HTR-8/SVneo (cell line): Measurements from ENCODE around the gene LCMT2.
"Not testable (repeated sequence)": the region's sequence is repeated elsewhere in the genome, so short reads cannot be mapped to it uniquely, and the experiment has no call there.

Source experiments
- DNase-seq: peaks from one replicate; pipeline ENCODE4 v3.0.0; 2011; ENCODE audit warnings: low spot score, mixed read lengths; ENCODE audit not compliant: insufficient read length
- FAIRE-seq: peaks from 2 replicates; lab custom pipeline; 2011; peaks lifted over from hg19 to GRCh38; lab: Jason Lieb, UNC

The LCMT2 gene

DNA sequence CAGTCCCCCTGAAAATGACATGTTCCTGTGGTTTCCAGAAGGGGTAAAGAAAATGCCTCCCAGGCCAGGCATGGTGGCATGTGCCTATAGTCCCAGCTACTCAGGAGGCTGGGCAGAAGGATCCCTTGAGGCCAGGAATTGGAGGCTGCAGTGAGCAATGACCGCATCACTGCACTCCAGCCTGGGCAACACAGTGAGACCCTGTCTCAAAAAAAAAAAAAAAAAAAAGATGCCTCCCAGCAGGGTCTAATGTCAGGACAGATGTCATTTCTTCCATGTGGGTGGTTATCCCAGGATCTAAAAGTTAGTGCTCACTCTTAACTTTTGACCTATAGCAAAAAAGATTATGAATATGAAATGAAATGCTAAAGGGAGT lies 13.4 kb downstream of the LCMT2 start:
- FAIRE-seq: no peak
- no peak for DNase-seq

DNA sequence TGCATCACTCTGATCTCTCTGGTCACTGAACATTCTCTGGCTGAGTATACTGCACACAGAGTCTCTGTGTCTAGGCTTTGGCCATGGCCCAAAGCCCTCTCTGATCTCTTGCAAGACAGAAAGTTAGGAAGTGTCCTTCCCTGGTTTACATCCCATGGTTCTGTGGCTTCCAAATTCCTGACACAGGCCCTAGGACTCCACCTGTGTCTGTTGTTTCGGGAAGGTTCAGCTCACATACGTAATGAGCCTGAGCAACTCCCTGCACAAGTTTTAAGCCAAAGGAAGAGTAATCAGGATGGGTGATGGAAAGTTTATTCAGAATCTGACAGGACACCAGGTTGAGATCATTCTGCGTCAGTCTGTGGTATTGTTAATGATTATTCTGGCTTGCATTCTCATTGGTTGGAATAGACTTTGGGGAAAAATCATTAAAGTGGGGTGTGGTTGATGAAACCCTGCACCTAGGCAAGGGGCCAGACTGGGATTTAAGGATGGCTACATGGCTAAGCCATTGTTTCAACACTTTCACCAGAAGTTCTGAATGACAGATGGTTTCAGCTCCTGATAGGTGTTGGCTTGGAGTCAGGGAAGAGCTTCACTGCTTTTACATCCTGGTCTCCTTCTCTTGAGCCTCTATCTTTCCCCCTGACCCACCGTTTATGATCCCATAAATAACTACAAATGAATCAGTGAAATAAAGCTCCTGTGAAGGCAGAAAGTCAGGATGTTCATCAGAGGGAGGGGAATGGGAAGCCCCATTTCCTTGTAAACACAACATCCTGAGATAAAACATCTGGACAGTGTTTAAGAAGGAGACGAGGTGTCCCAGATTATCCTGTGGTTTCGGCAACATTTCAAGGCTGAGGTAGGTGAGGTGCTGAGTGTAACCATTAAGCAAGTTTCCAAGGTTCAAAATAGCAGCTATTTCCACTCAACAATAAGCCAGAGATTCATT lies 14.1 kb downstream of the LCMT2 start:
- DNase-seq (no peak), FAIRE-seq (no peak)

DNA sequence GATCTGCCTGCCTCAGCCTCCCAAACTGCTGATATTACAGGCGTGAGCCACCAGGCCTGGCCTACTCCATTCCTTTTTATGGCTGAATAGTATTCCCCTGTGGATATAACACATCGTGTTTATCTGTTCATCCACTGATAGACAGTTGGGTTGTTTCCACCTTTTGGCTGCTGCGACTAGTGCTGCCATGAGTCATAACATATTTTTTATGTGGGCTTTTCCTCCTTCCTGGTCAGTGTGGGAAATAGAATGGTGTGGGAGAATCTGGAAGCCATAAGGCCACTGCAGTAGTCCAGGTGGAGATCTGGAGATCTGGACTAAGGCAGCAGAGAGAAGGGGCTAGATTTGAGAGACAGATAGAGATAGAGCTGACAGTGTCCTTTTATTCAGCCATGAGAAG lies 16.2 kb downstream of the LCMT2 start:
- DNase-seq (no peak), FAIRE-seq (no peak)

DNA sequence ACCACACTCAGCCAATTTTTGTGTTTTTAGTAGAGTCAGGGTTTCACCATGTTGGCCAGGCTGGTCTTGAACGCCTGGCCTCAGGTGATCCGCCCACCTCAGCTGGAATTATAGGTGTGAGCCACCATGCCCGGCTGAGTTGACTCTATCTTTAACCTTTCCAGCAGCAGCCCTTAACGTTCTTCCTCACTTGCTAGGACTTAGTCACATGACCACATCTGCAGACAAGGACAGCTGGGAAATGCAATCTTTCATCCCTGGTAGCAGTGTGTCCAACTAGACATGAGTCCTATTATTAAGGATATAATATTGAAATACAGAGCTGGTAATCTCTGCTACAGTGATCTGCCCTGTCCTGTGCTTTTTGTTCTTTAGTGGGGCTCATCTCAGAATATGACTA lies 18.0 kb downstream of the LCMT2 start:
- DNase-seq (no peak), FAIRE-seq (no peak)

DNA sequence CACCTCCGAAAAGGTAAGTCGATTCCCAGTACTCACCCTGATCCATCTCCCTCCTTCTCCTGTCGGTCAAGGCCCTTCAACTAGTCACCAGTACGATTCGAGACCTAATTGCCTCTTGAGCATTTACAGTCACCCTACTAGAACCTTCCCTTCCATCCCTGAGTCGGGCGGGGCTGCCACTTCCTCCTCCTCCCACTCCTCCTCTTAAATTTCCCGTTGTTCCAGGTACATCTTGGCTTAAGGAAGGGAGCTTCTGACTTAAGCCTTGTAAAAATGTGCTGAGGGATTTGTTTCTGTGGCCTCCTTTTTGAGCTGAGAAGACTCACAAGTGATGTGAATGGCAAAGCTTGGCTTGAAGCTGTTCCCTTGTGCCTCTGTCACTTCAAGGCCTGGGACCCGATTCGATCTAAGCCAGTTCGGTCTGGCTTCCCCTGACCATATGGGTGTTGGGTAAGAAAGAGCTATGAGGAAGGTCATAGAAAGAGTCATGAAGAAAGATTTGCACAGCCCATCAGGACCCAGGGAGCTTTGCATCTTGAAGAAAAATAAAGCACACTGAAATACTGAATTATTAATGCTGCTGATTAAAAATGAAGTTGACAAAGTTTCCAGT lies 28.1 kb downstream of the LCMT2 start, which contains the start of gene TGM7:
Gene TGM7 (minus strand): TSS at position 51 of the 613 bp plus-strand sequence.
- DNase-seq: no peak
- FAIRE-seq: no peak

DNA sequence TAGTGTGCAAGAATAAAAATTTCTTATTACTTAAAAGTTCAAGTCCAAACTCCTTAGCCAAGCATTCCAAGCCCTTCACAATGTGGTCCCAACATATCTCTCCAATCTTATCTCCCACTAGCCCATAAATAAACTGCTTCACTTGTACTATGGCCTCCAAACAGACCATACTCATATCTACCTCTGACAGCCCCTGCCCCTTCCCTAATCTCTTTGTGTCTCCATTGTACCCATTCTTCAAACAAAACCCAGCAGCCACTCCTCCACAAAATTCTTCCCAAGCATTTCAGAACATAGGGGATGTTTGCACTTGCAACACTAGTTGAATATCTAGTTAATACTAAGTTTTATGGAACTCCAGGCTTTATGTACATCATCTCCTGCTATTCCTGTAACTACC lies 30.5 kb downstream of the LCMT2 start:
- DNase-seq (no peak), FAIRE-seq (no peak)

DNA sequence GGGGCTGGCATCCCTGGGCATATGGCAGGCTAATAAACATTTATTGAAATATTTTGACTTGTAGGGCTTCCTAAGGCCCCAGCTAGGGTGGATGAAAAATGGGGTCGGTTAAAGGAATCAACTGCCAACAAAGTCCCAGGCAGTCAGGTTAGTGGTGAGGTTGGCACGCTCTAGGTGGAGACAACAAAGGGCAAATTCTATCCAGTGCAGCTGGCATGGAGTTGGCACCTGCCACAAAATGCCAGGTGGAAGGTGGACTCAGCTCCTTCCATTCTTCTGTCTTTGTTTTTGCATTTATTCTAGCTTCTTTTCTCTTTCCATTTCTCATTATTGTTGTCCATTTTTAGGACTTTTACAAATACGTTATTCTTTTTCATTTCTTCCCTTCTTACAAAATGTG lies 31.0 kb downstream of the LCMT2 start:
- DNase-seq (no peak), FAIRE-seq (no peak)

DNA sequence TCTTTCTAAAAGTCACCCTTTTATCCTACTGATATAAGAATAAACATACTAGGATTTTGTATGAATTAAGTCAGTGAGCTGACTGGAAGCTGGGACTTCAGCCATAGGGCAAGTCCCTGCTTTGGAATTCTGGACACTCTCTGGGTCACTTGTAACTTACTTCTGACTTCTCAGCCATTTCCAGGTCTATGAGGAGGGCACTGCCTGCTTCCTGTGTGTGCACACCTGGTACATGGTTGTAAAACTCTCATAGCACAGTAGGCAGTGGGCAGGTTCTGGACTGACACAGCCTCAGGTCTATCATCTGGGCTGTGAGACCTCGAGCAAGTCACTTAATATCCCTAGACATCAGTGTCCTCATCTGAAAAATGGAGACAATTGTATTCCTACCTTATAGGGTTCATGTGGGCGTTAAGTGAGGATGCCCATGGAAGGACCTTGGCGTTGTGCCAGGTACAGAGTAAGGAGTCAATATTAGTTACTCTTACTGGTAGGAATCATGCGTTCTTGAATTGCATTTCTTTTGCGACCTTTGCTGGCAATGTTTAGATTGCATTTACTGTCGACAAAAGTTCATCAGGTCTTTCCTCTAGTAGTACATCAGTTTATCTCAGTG lies 36.2 kb downstream of the LCMT2 start:
- DNase-seq: no peak
- FAIRE-seq: no peak

DNA sequence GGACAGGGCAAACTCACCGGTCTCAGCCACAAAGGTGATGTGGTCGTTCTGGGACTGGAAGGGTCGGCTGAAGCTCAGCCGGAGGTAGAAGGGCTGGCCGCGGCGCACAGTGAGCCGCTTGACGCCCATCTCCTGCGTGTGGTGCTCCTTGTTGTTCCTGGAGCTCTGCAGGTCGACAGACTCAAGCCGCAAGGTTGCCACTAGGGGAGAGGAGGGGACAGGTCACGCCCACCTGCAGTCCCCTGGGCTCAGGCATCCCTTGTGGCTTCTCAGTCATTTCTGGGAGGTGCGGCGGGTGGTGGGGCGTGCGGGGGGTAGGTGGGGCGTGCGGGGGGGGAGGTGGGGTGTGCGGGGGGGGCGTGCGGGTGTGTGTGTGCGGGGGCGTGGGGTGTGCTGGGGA lies 36.9 kb downstream of the LCMT2 start:
- FAIRE-seq (no peak), DNase-seq (no peak)

DNA sequence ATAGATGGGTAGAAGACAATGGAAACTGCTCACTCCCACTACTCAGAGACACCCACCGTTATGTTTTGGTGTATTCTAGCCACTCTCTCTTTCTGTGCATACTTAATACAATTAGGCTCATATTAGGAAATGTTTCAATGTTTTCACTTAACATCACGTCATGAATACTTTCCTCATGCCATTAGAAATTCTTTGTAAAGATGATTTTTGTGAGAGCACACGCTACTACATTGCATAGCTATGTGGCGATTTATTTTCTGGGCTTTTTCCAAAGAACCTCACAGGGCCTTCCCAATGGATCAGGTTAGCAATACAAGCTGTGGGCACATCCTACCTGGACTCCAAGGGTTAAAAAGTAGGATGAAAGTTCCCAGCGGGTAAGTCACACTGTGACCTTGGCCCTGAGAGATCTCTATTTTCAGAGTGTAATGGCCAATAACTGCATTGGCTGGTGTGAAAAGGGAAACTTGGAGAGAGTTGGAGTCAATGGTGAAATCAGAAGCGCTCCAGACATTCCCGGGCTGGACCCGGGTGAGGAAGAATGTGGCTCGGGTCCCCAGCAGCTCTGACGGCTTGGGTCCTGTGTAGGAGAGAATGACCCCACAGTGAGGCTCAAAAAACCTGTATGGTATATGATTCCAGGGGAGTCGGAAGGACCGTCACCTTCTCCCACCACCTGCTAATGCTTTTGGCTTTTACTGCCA lies 37.8 kb downstream of the LCMT2 start:
- FAIRE-seq (no peak), DNase-seq (no peak)

DNA sequence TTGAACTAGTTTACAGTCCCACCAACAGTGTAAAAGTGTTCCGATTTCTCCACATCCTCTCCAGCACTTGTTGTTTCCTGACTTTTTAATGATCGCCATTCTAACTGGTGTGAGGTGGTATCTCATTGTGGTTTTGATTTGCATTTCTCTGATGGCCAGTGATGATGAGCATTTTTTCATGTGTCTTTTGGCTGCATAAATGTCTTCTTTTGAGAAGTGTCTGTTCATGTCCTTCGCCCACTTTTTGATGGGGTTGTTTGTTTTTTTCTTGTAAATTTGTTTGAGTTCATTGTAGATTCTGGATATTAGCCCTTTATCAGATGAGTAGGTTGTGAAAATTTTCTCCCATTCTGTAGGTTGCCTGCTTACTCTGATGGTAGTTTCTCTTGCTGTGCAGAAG lies 40.7 kb downstream of the LCMT2 start:
- not testable (repeated sequence) for FAIRE-seq, DNase-seq

DNA sequence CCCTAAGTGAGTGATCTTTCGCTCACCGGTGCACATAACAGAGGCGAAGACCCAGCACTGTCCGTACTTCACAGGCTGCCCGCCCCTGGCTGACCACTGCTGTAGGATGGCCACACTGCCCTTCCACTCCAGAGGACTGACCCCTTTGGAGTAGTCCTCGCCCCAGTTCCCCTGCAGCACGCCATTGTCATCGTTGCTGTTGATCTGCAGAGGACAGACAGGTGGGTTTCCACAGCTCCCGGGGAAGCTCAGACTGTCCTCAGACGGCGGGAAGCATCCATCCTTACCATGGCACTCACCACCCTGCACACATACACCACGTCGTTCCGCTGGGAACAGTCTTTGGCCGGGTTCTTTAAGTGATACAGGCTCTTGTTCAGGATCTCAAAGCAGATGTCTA lies 43.1 kb downstream of the LCMT2 start:
- DNase-seq: no peak
- no peak for FAIRE-seq

DNA sequence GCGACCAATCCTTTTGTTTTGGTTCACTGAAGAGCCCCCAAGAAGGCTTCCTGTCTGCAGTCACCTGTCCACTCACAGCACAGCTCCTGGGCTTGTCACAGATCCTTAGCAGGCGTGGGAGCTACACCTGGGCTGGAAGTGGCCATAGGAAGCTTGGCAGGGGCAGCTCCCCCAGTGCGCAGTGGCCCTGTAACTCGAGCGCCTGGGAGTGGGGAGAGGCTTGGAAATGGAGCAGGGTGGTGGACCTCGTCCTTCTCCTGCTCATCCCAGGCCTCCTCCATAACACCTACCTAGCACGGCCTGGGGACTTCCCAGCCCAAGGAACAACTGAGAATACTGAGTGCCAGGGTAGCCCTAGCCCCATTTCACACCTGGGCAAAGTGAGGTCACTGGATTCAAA lies 44.3 kb downstream of the LCMT2 start:
- DNase-seq (no peak), FAIRE-seq (no peak)

DNA sequence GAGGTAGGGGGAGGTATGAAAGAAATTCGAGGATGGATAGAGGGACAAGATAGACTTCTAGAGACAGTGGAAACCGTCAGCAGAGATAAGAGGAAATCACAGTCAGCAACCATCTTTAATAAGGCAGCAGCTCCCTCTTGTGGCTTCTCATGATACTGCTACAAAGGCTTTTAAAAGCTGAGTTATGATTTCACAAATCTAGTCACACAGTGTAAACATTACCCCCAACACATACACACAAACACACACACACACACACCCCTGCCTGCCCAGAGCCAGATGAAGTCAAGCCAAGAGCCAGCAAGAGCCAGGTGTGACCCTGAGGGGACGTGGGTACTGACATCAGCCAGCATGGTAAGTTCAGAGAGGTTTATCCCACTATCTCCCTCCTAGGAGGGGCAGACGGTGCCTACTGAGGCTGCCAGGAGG lies 44.8 kb downstream of the LCMT2 start:
- FAIRE-seq (no peak), DNase-seq (peak; percentile 81)

DNA sequence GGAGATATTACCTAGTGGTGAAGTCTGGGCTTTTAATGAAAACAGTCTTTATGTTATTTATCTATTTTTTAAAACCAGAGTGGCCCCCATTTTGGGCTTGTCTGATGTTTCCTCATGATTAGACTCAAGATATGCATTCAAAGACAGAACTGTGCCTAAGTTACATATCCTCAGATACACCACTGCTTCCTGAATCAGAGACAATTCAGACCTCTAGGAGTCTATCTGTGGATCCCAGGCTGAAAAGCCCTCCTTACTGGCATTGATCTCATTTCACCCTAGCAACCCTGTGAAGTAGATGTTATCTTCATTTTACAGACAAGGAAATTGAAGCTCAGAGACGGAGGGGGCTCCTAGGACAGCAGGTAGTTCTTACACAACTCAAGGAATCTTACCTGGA lies 46.8 kb downstream of the LCMT2 start:
- no peak for DNase-seq

DNA sequence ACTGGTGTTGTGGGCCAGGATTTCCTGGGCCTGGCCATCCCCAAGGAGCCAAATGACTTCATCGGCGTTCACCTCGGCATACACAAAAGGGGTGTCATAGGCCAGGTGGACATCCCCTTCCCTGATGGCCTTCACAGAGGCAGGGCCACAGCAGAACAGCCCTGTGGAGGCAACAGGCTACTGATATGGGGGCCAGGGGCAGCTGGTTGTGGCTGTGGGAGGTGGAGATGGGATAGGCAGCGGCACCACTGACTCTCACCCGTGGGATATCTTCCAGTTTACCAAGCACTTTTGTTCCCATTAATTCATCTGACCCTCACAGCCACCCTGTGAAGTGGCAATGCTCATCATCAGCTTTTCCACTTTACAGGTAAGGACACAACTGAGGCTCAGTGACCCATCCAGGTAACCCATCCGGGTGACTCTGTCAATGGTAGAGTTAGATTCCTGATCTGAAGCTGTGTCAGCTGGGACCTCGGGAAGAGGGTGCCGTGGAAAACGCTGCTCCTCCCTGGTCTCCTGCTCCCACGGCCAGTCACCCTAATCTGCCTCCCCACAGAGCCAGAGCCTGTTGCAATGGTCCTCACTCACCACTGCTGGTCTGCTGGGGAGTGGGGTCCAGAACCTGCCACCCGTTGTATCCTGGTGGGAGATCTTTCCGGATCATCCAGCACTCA lies 48.3 kb downstream of the LCMT2 start:
- FAIRE-seq: no peak

More for the DNA sequence above, 46.8 kb downstream of the LCMT2 start:
- FAIRE-seq: no peak

DNA sequence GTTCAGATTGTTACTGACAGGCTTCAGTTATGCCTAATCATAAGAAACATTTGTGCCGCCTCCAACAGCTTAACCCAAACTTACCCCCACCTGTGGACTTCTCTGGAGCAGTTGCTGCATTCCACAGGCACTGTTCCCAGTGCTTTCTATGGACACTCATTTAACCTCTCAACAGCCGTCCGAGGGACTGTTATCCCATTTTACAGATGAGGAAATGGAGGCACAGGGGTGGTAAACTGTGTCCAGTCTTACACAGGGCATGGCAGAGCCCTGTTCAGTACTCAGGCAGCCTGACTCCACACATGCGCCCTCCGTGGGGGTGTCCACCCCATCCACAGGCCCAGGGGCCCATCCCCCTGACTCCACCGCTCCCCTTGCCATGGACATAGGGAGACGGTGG lies 49.4 kb downstream of the LCMT2 start:
- DNase-seq (no peak), FAIRE-seq (no peak)

More for the DNA sequence above, 48.3 kb downstream of the LCMT2 start:
- DNase-seq: no peak

DNA sequence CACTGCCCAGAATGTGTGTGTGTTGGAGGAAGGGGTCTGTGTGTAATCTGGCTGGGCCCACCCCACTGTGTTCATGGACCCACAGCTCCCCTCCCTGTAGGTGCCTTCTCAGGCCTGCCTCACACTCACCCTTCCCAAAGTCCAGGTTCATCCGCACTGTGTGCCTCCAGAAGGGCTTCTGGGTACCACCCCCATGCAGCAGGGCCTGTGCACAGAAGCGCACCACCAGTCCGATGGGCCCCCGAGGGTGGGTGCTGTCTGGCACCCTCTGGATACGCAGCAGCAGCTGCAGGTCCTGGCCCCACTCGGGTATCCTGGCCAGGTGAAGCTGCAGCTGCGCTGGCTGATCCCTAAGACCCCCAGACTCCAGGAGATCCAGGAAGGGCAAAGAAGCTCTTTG lies 50.9 kb downstream of the LCMT2 start:
- DNase-seq (no peak), FAIRE-seq (no peak)

DNA sequence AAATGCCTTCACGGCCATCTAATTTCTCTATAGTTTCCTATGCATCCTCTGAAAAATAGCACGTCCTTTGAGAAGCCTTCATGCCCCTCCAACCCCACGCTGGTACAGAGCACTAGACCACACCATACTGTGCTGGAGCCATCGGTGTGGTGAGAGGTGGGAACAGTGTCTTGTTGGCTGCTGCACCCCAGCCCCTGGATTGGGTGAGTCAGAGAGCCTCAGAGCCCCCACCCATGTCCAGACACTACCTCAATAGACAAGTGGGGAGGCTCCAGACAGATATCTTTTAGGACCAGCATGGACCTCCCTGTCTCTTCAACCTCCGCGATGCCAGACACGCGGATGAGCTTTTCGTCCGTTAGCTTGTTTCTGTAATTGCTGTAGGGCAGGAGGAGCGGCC lies 51.5 kb downstream of the LCMT2 start:
- FAIRE-seq: no peak

DNA sequence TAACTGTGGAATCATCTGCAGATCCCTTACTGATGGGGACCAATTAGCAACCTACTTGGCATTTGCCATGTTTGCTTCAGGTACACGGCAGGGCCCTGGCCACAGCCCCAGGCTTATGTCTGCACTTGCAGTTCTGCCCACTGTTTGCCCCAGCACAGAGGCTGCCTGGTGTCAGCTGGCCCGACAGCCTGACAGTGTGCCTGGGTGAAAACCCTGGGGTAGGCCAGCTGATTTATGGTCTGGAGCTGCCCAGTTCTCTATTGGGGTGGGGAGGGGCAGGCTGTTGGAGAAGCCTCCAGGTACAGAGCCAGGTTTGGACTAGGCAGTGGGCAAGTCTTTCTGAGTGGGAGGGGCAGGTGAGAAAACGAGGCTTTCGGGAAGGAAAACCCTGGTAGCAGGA lies 52.5 kb downstream of the LCMT2 start:
- FAIRE-seq (no peak), DNase-seq (no peak)

More for the DNA sequence above, 51.5 kb downstream of the LCMT2 start:
- no peak for DNase-seq
